ENCODE results near the gene EPHB3. TPM values are rescaled to one million over a fixed set of nuclear protein-coding genes. Genes with fewer than 3 reads are reported as not detected.
A peak's percentile ranks its signal among the peaks of the same experiment; 100 is the strongest.

The EPHB3 gene
- total and polyA plus RNA-seq, 4 experiments from 2014 or later = 0.04 to 0.79 (median 0.48) TPM

DNA sequence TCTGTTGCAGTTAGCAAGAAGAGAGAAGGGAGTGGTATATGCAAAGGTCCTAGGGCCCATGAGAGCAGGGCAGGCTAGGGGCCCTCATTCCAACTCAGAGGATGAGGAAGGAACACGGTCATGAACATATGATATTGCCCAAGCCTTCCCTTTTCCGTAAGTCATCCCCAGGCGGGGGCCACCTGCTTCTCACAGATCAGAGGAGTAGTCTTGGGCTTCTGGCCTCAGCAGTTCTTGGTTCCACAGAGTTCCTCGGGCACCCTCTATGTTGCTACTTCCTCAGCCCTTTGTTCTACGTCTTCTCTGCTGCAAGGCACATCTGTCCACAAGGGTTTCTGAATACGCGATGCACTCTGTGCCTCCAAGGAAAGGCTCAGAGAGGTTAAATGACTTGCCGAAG lies 25.3 kb downstream of the EPHB3 start:
- peaks cover 7% of the 10 kb centered on the region for H3K27me3 ChIP-seq (ENCODE audit: insufficient read depth, low read length)
- Mint-ChIP-seq H3K4me1 (peaks cover 4 to 9% (median 7%) of the 10 kb centered on the region in 4 donors), H3K27ac (no peak overlapping the region), H3K27me3 (peaks cover 10 to 18% of the 10 kb centered on the region in 2 donors), H3K36me3 (no peaks in the 10 kb centered on the region), H3K9me3 (no peaks in the 10 kb centered on the region), H3K4me3 (no peak overlapping the region)
- intact Hi-C loops (cut with micrococcal nuclease) = no loop called here
- no peaks in the 10 kb centered on the region for H3K9me3 ChIP-seq (ENCODE audit: control insufficient read depth in 1 of 2, low read length in 2 of 2)
- H3K4me1 ChIP-seq (ENCODE audit: insufficient read depth, low read length) = no peaks in the 10 kb centered on the region
- ChIA-PET POLR2A (ENCODE audit: partially characterized antibody) (no interaction called here), CTCF (ENCODE audit: partially characterized antibody) (no interaction called here)
- no peaks in the 10 kb centered on the region for H3K36me3 ChIP-seq (ENCODE audit: insufficient read depth, low read length)
- DNase-seq = no peak
- no peak overlapping the region for H3K4me3 ChIP-seq (ENCODE audit: low read length in 2 of 2)
- no peak overlapping the region for H3K27ac ChIP-seq (ENCODE audit: low read depth, low read length)

DNA sequence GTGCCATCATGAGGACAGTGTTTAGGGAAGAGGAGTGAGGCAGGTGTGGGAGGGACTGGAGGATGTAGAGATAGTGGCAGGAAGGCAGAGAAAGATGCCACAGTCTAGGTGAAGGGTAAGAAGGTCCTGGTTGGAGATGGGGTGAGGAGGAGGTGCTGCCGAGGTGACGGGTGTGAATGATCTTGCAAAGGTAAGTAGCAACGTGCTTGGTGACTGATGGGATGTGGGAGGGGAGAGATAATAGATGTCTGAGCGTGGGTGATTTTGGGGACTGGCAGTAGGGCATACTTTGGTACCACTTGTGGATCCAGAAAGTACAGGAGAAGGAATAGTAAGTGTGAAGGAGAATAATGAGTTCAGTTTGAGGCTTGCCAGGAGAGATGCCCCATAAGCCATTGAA lies 27.2 kb downstream of the EPHB3 start:
- CTCF ChIA-PET (ENCODE audit: partially characterized antibody) = no interaction called here
- no peaks in the 10 kb centered on the region for H3K4me1 ChIP-seq (ENCODE audit: insufficient read depth, low read length)
- H3K36me3 ChIP-seq (ENCODE audit: insufficient read depth, low read length) = no peaks in the 10 kb centered on the region
- intact Hi-C loops (cut with micrococcal nuclease) = no loop called here
- no peaks in the 10 kb centered on the region for H3K36me3 Mint-ChIP-seq
- H3K9me3 Mint-ChIP-seq = no peaks in the 10 kb centered on the region
- POLR2A ChIA-PET (ENCODE audit: partially characterized antibody) = no interaction called here
- H3K27ac ChIP-seq (ENCODE audit: low read depth, low read length) = no peak overlapping the region
- H3K4me1 Mint-ChIP-seq = peaks cover 0 to 3% (median 0%) of the 10 kb centered on the region in 4 donors
- peaks cover 4% of the 10 kb centered on the region for H3K27me3 ChIP-seq (ENCODE audit: insufficient read depth, low read length)
- H3K4me3 ChIP-seq (ENCODE audit: low read length in 2 of 2) = no peak overlapping the region
- peaks cover 2 to 8% of the 10 kb centered on the region in 2 donors for H3K27me3 Mint-ChIP-seq
- no peak overlapping the region for H3K27ac Mint-ChIP-seq
- no peaks in the 10 kb centered on the region for H3K9me3 ChIP-seq (ENCODE audit: control insufficient read depth in 1 of 2, low read length in 2 of 2)
- H3K4me3 Mint-ChIP-seq = no peak overlapping the region
- DNase-seq = no peak

DNA sequence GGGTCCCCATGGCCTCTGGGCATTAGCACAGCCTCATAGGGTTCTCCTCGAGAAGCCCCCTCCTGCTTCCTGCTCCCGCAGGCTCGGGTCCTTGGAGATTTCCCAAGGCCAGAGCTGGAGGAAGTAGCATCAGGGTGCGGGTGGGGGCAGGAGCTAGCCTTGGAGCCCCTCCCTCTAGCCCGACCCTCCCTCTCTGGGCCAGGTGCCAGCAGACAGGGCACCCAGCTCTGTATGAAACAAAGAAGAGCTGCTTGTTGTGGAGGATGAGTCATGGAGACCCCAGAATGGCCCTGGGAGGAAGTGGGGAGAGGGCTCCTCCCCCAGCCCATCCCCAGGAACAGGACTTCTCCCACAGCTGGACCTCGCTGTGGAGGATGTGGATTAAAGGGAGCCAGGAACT lies 29.2 kb downstream of the EPHB3 start:
- Mint-ChIP-seq H3K27me3 (peaks cover under 1 to 2% of the 10 kb centered on the region in 2 donors), H3K4me1 (no peaks in the 10 kb centered on the region), H3K36me3 (no peaks in the 10 kb centered on the region), H3K4me3 (no peak overlapping the region), H3K9me3 (no peaks in the 10 kb centered on the region), H3K27ac (no peak overlapping the region)
- H3K36me3 ChIP-seq (ENCODE audit: insufficient read depth, low read length) = no peaks in the 10 kb centered on the region
- no peaks in the 10 kb centered on the region for H3K9me3 ChIP-seq (ENCODE audit: control insufficient read depth in 1 of 2, low read length in 2 of 2)
- H3K27me3 ChIP-seq (ENCODE audit: insufficient read depth, low read length) = peaks cover 2% of the 10 kb centered on the region
- no peak overlapping the region for H3K4me3 ChIP-seq (ENCODE audit: low read length in 2 of 2)
- POLR2A ChIA-PET (ENCODE audit: partially characterized antibody) = no interaction called here
- DNase-seq = no peak
- no peaks in the 10 kb centered on the region for H3K4me1 ChIP-seq (ENCODE audit: insufficient read depth, low read length)
- no peak overlapping the region for H3K27ac ChIP-seq (ENCODE audit: low read depth, low read length)
- intact Hi-C loops (cut with micrococcal nuclease) = no loop called here
- CTCF ChIA-PET (ENCODE audit: partially characterized antibody) = interaction anchor here (1.1 kb wide), 1 partner anchor 34 kb away, joined by 3 read pairs; no protein-coding TSS in a partner anchor

DNA sequence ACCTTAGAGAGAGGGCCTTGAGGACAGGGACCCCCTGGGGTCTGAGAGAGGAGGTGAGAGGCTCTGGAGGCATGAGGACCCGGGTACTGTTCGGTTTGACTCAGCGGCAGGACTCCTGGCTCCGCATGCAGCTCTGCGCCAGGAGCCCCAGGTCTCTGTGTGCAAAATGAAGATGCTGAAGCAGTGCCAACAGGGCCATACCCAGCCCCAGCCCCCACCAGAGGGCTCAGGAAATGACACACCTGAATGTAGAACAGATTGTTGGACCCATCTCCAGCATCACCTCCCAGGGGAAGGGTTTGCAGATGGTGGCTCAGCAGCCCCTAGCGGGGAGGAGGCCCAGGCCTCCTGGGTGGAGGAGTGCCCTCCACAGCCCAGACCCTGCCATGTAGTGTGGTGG lies 30.2 kb downstream of the EPHB3 start:
- Mint-ChIP-seq H3K4me1 (no peaks in the 10 kb centered on the region), H3K9me3 (no peaks in the 10 kb centered on the region), H3K36me3 (no peaks in the 10 kb centered on the region), H3K27ac (no peak overlapping the region), H3K27me3 (peaks cover 2% of the 10 kb centered on the region in 2 donors), H3K4me3 (no peak overlapping the region)
- Histone ChIP-seq H3K9me3 (ENCODE audit: control insufficient read depth in 1 of 2, low read length in 2 of 2) (no peaks in the 10 kb centered on the region), H3K4me3 (ENCODE audit: low read length in 2 of 2) (no peak overlapping the region), H3K36me3 (ENCODE audit: insufficient read depth, low read length) (no peaks in the 10 kb centered on the region), H3K27me3 (ENCODE audit: insufficient read depth, low read length) (no peaks in the 10 kb centered on the region), H3K27ac (ENCODE audit: low read depth, low read length) (no peak overlapping the region), H3K4me1 (ENCODE audit: insufficient read depth, low read length) (no peaks in the 10 kb centered on the region)
- ChIA-PET POLR2A (ENCODE audit: partially characterized antibody) (no interaction called here), CTCF (ENCODE audit: partially characterized antibody) (no interaction called here)
- DNase-seq = no peak
- intact Hi-C loops (cut with micrococcal nuclease) = no loop called here

DNA sequence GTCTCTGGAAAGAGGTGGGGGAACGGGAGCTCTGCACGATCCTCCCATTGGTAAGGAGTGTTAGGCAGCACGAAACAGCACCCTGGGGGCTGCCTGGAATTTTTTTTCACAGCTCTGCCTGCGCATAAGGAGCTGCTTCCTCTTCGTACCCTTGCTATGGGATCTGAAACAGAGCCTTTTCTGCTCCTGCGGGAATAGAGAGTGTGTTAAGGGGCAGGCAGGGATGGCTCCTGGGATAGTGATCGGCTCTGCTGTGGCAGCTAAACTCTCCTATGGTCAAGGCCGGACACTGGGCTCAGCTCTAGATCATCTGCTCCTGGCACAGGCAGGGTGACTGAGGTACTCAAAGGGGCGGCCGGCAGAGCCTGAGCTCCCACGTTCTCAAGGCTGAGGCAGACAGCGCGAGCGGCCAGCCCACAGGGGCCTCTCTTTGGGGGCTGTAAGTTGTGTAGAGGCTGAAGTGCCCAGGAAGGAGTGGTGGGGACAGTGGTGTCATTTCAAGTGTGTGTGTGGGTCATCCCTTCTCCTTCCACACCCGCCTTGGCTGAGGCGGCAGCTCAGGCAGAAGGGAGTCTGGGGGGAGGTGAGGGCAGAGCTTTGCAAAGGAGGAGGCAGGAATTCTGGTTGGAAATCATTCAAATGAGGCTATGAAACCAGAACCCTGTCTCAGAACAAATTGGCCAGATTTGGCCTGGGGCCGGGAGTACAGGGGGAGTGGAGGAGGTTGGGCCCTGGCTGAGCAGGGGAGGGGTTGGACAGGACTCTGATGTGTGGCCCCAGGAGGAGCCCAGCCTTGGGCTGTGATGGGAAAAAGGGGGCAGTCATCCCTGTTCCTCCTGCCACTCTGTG lies 31.0 kb downstream of the EPHB3 start:
- H3K4me3 Mint-ChIP-seq = no peak overlapping the region
- Histone ChIP-seq H3K27ac (ENCODE audit: low read depth, low read length) (no peak overlapping the region), H3K4me1 (ENCODE audit: insufficient read depth, low read length) (no peaks in the 10 kb centered on the region), H3K27me3 (ENCODE audit: insufficient read depth, low read length) (no peaks in the 10 kb centered on the region), H3K4me3 (ENCODE audit: low read length in 2 of 2) (no peak overlapping the region), H3K36me3 (ENCODE audit: insufficient read depth, low read length) (no peaks in the 10 kb centered on the region), H3K9me3 (ENCODE audit: control insufficient read depth in 1 of 2, low read length in 2 of 2) (no peaks in the 10 kb centered on the region)
- H3K27ac Mint-ChIP-seq = peak overlapping the region in 1 of 7 donors; percentile 30
- ChIA-PET POLR2A (ENCODE audit: partially characterized antibody) (no interaction called here), CTCF (ENCODE audit: partially characterized antibody) (no interaction called here)
- no peaks in the 10 kb centered on the region for H3K9me3 Mint-ChIP-seq
- DNase-seq = no peak
- H3K36me3 Mint-ChIP-seq = no peaks in the 10 kb centered on the region
- intact Hi-C loops (cut with micrococcal nuclease) = no loop called here
- peaks cover 0 to 2% of the 10 kb centered on the region in 2 donors for H3K27me3 Mint-ChIP-seq
- H3K4me1 Mint-ChIP-seq = no peaks in the 10 kb centered on the region

DNA sequence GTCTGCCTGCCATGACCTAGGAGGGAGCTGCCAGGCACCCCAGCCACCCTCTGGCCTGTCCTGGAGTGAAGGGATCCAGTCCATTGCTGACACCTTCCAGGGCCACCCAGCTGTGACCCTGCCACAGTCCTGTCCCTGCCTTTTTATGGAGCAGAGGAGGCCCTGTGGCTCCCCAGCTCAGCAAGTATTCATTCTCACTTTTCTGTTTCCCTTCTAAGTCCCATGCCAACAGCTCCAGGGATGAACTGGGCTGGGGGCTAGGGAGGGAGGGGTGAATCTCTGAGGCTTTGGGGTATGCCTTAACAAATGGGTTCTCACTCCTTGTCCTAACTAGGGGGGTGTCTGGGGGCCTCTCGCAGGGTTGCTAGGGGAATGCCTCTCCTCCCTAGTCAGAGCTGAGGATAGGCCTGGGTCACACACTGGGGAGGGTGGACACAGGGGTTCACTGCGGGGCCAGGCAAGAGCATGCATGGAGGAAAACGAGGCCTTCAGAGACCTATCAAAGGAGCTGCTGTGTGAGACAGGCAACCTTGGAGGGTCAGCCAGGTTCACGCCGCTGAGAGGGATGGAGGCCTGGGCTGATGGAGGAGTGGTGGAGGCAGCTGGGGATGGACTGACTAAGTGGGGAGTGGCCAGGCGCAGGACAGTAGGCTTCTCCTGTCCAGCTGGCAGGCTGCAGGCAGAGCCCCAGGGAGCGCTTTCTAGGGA lies 31.8 kb downstream of the EPHB3 start:
- DNase-seq = no peak
- no peaks in the 10 kb centered on the region for H3K27me3 ChIP-seq (ENCODE audit: insufficient read depth, low read length)
- Mint-ChIP-seq H3K4me1 (no peaks in the 10 kb centered on the region), H3K27me3 (peaks cover 0 to 2% of the 10 kb centered on the region in 2 donors), H3K4me3 (no peak overlapping the region), H3K27ac (no peak overlapping the region), H3K36me3 (no peaks in the 10 kb centered on the region), H3K9me3 (no peaks in the 10 kb centered on the region)
- no peaks in the 10 kb centered on the region for H3K4me1 ChIP-seq (ENCODE audit: insufficient read depth, low read length)
- H3K4me3 ChIP-seq (ENCODE audit: low read length in 2 of 2) = no peak overlapping the region
- POLR2A ChIA-PET (ENCODE audit: partially characterized antibody) = no interaction called here
- no peaks in the 10 kb centered on the region for H3K36me3 ChIP-seq (ENCODE audit: insufficient read depth, low read length)
- intact Hi-C loops (cut with micrococcal nuclease) = no loop called here
- CTCF ChIA-PET (ENCODE audit: partially characterized antibody) = no interaction called here
- H3K27ac ChIP-seq (ENCODE audit: low read depth, low read length) = no peak overlapping the region
- H3K9me3 ChIP-seq (ENCODE audit: control insufficient read depth in 1 of 2, low read length in 2 of 2) = no peaks in the 10 kb centered on the region

DNA sequence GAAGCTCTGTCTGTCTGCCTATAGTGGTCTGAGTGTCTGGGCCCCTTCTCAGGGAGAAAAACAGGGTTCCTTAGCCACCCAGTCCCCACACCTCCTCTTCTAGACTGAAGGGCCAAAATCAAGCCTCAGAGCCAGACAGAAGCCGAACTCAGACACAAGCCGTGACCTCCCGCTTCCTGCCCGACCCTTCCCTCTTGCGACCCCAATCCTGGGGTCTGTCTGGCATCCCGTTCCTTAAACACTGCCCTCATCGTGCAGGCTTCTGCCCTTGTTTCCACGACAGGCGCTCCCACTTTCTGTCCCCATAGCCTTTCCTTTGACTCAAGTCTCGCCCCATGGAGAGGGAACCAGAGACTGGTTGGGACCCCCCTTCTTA lies 32.3 kb downstream of the EPHB3 start:
- DNase-seq = no peak
- ChIA-PET POLR2A (ENCODE audit: partially characterized antibody) (no interaction called here), CTCF (ENCODE audit: partially characterized antibody) (no interaction called here)
- Histone ChIP-seq H3K27me3 (ENCODE audit: insufficient read depth, low read length) (no peaks in the 10 kb centered on the region), H3K36me3 (ENCODE audit: insufficient read depth, low read length) (no peaks in the 10 kb centered on the region), H3K4me3 (ENCODE audit: low read length in 2 of 2) (no peak overlapping the region), H3K27ac (ENCODE audit: low read depth, low read length) (no peak overlapping the region), H3K4me1 (ENCODE audit: insufficient read depth, low read length) (no peaks in the 10 kb centered on the region), H3K9me3 (ENCODE audit: control insufficient read depth in 1 of 2, low read length in 2 of 2) (no peaks in the 10 kb centered on the region)
- intact Hi-C loops (cut with micrococcal nuclease) = no loop called here
- Mint-ChIP-seq H3K4me1 (no peaks in the 10 kb centered on the region), H3K4me3 (no peak overlapping the region), H3K27me3 (peaks cover 0 to 2% of the 10 kb centered on the region in 2 donors), H3K27ac (no peak overlapping the region), H3K9me3 (no peaks in the 10 kb centered on the region), H3K36me3 (no peaks in the 10 kb centered on the region)
